OCI-LY3 (cell line): ENCODE measurements around the gene IL1RN.
"Not testable (repeated sequence)": the region's sequence is repeated elsewhere in the genome, so short reads cannot be mapped to it uniquely, and the experiment has no call there.

ENCODE experiments used
- H2AFZ ChIP-seq: fragments of 200-600, 300-600 bp; shearing (Covaris generic); 2 replicates; pipeline ENCODE4 v1.6.0; 2014; ENCODE audit warnings: antibody characterized with exemption, low read depth, low read length
- H3K27ac ChIP-seq: fragments of 200-600, 300-600 bp; sonication (generic); 2 replicates; pipeline ENCODE4 v1.5.1; 2014; ENCODE audit warnings: mild to moderate bottlenecking, low read length, moderate library complexity, mixed read lengths
- H3K27me3 ChIP-seq: fragments of 200-600, 300-600 bp; sonication (generic); 2 replicates; pipeline ENCODE4 v1.6.1; 2014; ENCODE audit warnings: low read depth, low read length, mixed read lengths
- H3K36me3 ChIP-seq: fragments of 200-600, 300-600 bp; sonication (generic); replicated peaks from 2 replicates; pipeline ENCODE3; 2014; ENCODE audit warnings: low read depth, low read length, mixed read lengths
- H3K4me1 ChIP-seq: fragments of 300-600, 200-600 bp; sonication (generic); 2 replicates; pipeline ENCODE4 v1.6.1; 2014; ENCODE audit warnings: low read length, mixed read lengths
- H3K4me2 ChIP-seq: fragments of 200-600, 300-600 bp; sonication (generic); 2 replicates; pipeline ENCODE4 v1.6.1; 2014; ENCODE audit warnings: low read length, mixed read lengths
- H3K4me3 ChIP-seq: fragments of 300-600, 200-600 bp; sonication (generic); 2 replicates; pipeline ENCODE4 v1.5.1; 2014; ENCODE audit warnings: antibody characterized with exemption, mild to moderate bottlenecking, low read length, moderate library complexity
- H3K79me2 ChIP-seq: fragments of 300-600, 200-600 bp; shearing (Covaris generic); 2 replicates; pipeline ENCODE4 v1.6.1; 2014; ENCODE audit warnings: mild to moderate bottlenecking, low read length, mixed read lengths
- H3K9ac ChIP-seq: fragments of 300-600, 200-600 bp; shearing (Covaris generic); 2 replicates; pipeline ENCODE4 v1.6.0; 2014; ENCODE audit warnings: mild to moderate bottlenecking, low read length, moderate library complexity
- H3K9me3 ChIP-seq: fragments of 200-600, 300-600 bp; shearing (Covaris generic); 2 replicates; pipeline ENCODE4 v1.6.1; 2014; ENCODE audit warnings: low read length, mixed read lengths; ENCODE audit not compliant: insufficient read depth
- H4K20me1 ChIP-seq: fragments of 200-600, 300-600 bp; sonication (generic); 2 replicates; pipeline ENCODE4 v1.6.1; 2016; ENCODE audit warnings: low read length, mixed read lengths; ENCODE audit not compliant: insufficient read depth
- EZH2phosphoT487 ChIP-seq: fragments of 200-600 bp; shearing (Covaris generic); IDR thresholded peaks from 2 replicates; pipeline ENCODE4 v1.6.1; 2018; ENCODE audit warnings: antibody characterized with exemption, mixed run types, low read depth
- TF ChIP-seq, protein P1 (sequence below): fragments of 200-600, 300-600 bp; sonication (generic); IDR thresholded peaks from 2 replicates; pipeline ENCODE4 v1.5.1; 2014; ENCODE audit warnings: antibody characterized with exemption, low read length, low read depth

IL1RN gene

DNA sequence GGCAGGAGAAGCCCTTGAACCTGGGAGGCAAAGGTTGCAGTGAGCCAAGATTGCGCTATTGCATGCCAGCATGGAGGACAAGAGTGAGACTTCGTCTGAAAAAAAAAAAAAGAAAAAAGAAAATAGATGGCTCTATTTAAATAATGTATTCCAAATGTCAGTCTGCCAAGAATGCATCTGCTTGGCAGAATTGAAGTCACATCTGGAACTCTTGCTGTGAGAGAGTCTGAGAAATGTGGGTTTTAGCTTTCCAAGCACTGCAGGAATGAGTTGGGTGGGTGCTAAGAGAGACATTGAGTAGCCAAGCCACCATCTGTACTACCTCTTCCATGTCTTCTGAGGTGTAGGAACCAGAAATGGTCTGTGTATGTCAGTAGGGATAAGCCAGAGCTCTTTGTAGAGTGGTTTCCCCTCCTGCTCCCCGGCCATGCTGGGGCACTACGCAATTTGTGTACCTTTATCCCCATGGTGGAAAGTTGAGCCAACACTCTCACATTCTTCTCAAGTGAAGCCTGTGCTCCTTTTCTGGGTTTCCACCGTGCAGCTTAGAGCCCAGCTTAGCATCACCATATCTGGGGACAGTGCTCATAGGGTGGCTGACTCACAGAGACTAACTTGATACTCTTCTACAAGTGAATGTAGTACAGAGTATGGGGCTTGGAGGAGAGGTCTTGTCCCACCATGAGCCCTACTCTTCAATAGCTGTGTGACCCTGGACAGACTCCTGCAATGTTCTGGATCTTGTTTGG, 34.4 kb upstream of the IL1RN start:
- H3K4me3 ChIP-seq: no peak overlapping the region
- H3K27ac ChIP-seq: no peak overlapping the region
- H3K36me3 ChIP-seq: no peaks in the 10 kb centered on the region
- no peak overlapping the region for H3K9ac ChIP-seq
- H4K20me1 ChIP-seq: no peaks in the 10 kb centered on the region
- no peaks in the 10 kb centered on the region for H3K79me2 ChIP-seq
- H3K27me3 ChIP-seq: peaks cover 20% of the 10 kb centered on the region; the same call in 1 of the 2 replicates
- no peak for TF ChIP-seq EZH2phosphoT487
- TF ChIP-seq, protein P1, sequence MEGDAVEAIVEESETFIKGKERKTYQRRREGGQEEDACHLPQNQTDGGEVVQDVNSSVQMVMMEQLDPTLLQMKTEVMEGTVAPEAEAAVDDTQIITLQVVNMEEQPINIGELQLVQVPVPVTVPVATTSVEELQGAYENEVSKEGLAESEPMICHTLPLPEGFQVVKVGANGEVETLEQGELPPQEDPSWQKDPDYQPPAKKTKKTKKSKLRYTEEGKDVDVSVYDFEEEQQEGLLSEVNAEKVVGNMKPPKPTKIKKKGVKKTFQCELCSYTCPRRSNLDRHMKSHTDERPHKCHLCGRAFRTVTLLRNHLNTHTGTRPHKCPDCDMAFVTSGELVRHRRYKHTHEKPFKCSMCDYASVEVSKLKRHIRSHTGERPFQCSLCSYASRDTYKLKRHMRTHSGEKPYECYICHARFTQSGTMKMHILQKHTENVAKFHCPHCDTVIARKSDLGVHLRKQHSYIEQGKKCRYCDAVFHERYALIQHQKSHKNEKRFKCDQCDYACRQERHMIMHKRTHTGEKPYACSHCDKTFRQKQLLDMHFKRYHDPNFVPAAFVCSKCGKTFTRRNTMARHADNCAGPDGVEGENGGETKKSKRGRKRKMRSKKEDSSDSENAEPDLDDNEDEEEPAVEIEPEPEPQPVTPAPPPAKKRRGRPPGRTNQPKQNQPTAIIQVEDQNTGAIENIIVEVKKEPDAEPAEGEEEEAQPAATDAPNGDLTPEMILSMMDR: no peak
- no peaks in the 10 kb centered on the region for H3K4me1 ChIP-seq
- no peak overlapping the region for H3K4me2 ChIP-seq
- no peak overlapping the region for H2AFZ ChIP-seq
- H3K9me3 ChIP-seq: no peaks in the 10 kb centered on the region

DNA sequence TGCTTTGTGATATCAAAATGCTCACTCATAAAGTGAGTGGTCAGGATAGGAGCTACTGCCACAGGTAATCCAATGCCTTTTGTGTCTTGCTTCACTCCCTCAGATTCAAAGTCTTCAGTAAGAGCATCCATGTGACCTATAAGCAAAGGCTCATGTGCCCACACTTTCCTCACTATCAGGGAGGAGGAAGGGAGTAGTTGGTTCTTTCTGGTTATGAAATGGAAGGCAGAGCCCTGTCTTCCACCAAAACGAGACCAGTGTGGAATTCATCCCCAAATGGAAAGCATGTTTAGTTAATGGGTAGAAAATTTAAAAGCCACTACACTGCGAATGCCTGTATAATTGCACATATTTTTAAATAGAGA, 33.8 kb upstream of the IL1RN start:
- Histone ChIP-seq H3K4me1 (no peaks in the 10 kb centered on the region), H3K4me3 (no peak overlapping the region), H3K27me3 (peaks cover 19% of the 10 kb centered on the region; the same call in 1 of the 2 replicates), H3K79me2 (no peaks in the 10 kb centered on the region), H2AFZ (no peak overlapping the region), H3K9ac (no peak overlapping the region), H3K27ac (no peak overlapping the region), H4K20me1 (no peaks in the 10 kb centered on the region), H3K9me3 (no peaks in the 10 kb centered on the region), H3K36me3 (no peaks in the 10 kb centered on the region), H3K4me2 (no peak overlapping the region)
- TF ChIP-seq, protein P1: no peak
- no peak for TF ChIP-seq EZH2phosphoT487

DNA sequence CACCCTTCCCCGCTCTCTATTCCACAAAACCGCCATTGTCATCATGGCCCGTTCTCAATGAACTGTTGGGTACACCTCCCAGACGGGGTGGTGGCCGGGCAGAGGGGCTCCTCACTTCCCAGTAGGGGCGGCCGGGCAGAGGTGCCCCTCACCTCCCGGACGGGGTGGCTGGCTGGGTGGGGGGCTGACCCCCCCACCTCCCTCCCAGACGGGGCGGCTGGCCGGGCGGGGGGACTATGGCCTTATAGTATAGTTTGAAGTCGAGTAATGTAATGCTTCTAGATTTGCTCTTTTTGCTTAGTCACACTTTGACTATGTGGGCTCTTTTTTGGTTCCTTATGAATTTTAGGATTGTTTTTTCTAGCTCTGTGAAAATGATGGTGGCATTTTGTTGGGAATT, 31.1 kb upstream of the IL1RN start:
- not testable (repeated sequence) for H3K36me3 ChIP-seq, H3K4me3 ChIP-seq, H3K9me3 ChIP-seq, H4K20me1 ChIP-seq, H3K4me2 ChIP-seq, H2AFZ ChIP-seq, H3K27ac ChIP-seq, H3K27me3 ChIP-seq, H3K4me1 ChIP-seq, H3K79me2 ChIP-seq, H3K9ac ChIP-seq

GRCh38 chr2:113096842-113097618, 30.4 kb upstream of the IL1RN start:
- H3K9me3 ChIP-seq, H3K79me2 ChIP-seq, H3K27me3 ChIP-seq, H3K4me3 ChIP-seq, H3K4me1 ChIP-seq, H2AFZ ChIP-seq, H3K27ac ChIP-seq, H4K20me1 ChIP-seq, H3K4me2 ChIP-seq, H3K36me3 ChIP-seq, H3K9ac ChIP-seq: not testable (repeated sequence)

DNA sequence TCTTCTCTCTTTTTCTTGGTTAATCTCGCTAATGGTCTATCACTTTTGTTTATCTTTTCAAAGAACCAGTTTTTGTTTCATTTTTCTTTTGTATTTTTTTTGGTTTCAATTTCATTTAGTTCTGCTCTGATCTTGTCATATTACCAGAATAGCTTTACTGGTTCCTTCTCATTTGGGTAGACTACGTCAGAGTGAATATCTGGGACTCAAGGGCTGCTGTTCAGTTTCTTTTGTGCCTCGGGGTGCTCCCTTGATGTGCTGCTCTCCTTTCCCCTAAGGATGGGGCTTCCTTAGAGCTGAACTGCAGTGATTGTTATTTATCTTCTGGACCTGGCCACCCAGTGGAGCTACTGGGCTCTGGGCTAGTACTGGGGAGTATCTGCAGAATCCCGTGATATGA, 29.4 kb upstream of the IL1RN start:
- Histone ChIP-seq H3K4me3 (no peak overlapping the region), H3K27me3 (0 out of 2 replicates have a peak, but pooled peaks cover 1% of the 10 kb centered on the region), H3K36me3 (no peaks in the 10 kb centered on the region), H2AFZ (no peak overlapping the region), H3K9ac (no peak overlapping the region), H3K4me1 (no peaks in the 10 kb centered on the region), H3K79me2 (no peaks in the 10 kb centered on the region), H3K9me3 (no peaks in the 10 kb centered on the region), H4K20me1 (no peaks in the 10 kb centered on the region), H3K27ac (no peak overlapping the region), H3K4me2 (no peak overlapping the region)
- TF ChIP-seq, protein P1: no peak
- no peak for TF ChIP-seq EZH2phosphoT487
